Keratinocyte (primary cell): ENCODE data around the gene SNAP29. TPM values are rescaled to one million over a fixed set of nuclear protein-coding genes. Genes with fewer than 3 reads are reported as not detected.
A peak's percentile ranks its signal among the peaks of the same experiment; 100 is the strongest.

Experiments used
- DNase-seq: peaks from one replicate; pipeline ENCODE4 v3.0.0-alpha.2; 2011; ENCODE audit warnings: low read depth, missing footprints, low spot score
- FAIRE-seq: peaks from 2 replicates; lab custom pipeline; 2011; peaks lifted over from hg19 to GRCh38; lab: Jason Lieb, UNC
- H2AFZ ChIP-seq: 2 replicates; pipeline ENCODE4 v1.6.0; 2012; ENCODE audit warnings: low read length, control low read depth, inconsistent platforms; ENCODE audit not compliant: control insufficient read depth
- H3K27ac ChIP-seq: 2 replicates; pipeline ENCODE4 v1.5.1; 2011; ENCODE audit warnings: low read length; ENCODE audit not compliant: control insufficient read depth, insufficient read depth
- H3K27me3 ChIP-seq: 3 replicates; pipeline ENCODE4 v1.6.0; 2011; ENCODE audit warnings: low read length; ENCODE audit not compliant: control insufficient read depth, insufficient read depth; ENCODE audit errors: extremely low read depth
- H3K36me3 ChIP-seq, 2 experiments: 2 replicates in 1 of 2; 3 replicates in 1 of 2; pipeline ENCODE4 v1.5.1; 2011; ENCODE audit warnings: low read length in 2 of 2, mild to moderate bottlenecking in 1 of 2; ENCODE audit not compliant: control insufficient read depth in 2 of 2, insufficient read depth in 2 of 2; ENCODE audit errors: extremely low read depth in 1 of 2
- H3K4me1 ChIP-seq: 3 replicates; pipeline ENCODE4 v1.5.1; 2011; ENCODE audit warnings: low read length; ENCODE audit not compliant: control insufficient read depth, insufficient read depth; ENCODE audit errors: extremely low read depth
- H3K4me2 ChIP-seq: 3 replicates; pipeline ENCODE4 v1.6.0; 2011; ENCODE audit warnings: low read depth, low read length; ENCODE audit not compliant: control insufficient read depth, insufficient read depth; ENCODE audit errors: extremely low read depth
- H3K4me3 ChIP-seq, 3 experiments: fragments of 200-600 bp in 1 of 3; sonication (generic) in 1 of 3; 2 replicates in 2 of 3; 3 replicates in 1 of 3; pipeline ENCODE4 v1.5.1; 2011 to 2016; ENCODE audit warnings: low read length in 3 of 3, mild to moderate bottlenecking in 3 of 3, control low read depth in 2 of 3, inconsistent platforms in 1 of 3, low read depth in 1 of 3, mixed read lengths in 1 of 3, mixed run types in 1 of 3, moderate library complexity in 1 of 3; ENCODE audit not compliant: control insufficient read depth in 2 of 3, insufficient read depth in 2 of 3; ENCODE audit errors: extremely low read depth in 1 of 3
- H3K79me2 ChIP-seq: 2 replicates; pipeline ENCODE4 v1.6.0; 2012; ENCODE audit warnings: low read length; ENCODE audit not compliant: control insufficient read depth, insufficient read depth
- H3K9ac ChIP-seq: 3 replicates; pipeline ENCODE4 v1.6.0; 2011; ENCODE audit warnings: low read length; ENCODE audit not compliant: control insufficient read depth, insufficient read depth; ENCODE audit errors: extremely low read depth
- H3K9me1 ChIP-seq: 3 replicates; pipeline ENCODE4 v1.6.0; 2011; ENCODE audit warnings: low read length; ENCODE audit not compliant: control insufficient read depth, insufficient read depth; ENCODE audit errors: extremely low read depth
- H3K9me3 ChIP-seq: 2 replicates; pipeline ENCODE4 v1.5.1; 2012; ENCODE audit warnings: low read depth, low read length; ENCODE audit not compliant: control insufficient read depth
- H4K20me1 ChIP-seq: 3 replicates; pipeline ENCODE4 v1.6.0; 2011; ENCODE audit warnings: low read length; ENCODE audit not compliant: control insufficient read depth, insufficient read depth; ENCODE audit errors: extremely low read depth
- CTCF ChIP-seq, 3 experiments: IDR thresholded peaks in 1 of 3; conservative IDR thresholded peaks in 1 of 3; optimal IDR thresholded peaks in 1 of 3; 2 replicates in 2 of 3; 3 replicates in 1 of 3; pipeline versions ENCODE3 to v1.5.1; 2011; ENCODE audit warnings: low read length in 3 of 3, mild to moderate bottlenecking in 3 of 3, moderate library complexity in 2 of 3, control low read depth in 1 of 3, inconsistent platforms in 1 of 3; ENCODE audit not compliant: insufficient read depth in 2 of 3; ENCODE audit errors: extremely low read depth in 1 of 3
- EZH2 ChIP-seq: IDR thresholded peaks from one replicate; pipeline ENCODE4 v1.6.1; 2012; ENCODE audit warnings: inconsistent platforms, mild to moderate bottlenecking, low read length, moderate library complexity
- dilution Hi-C: fragments of 300-500 bp; cut with MboI; formaldehyde crosslinking; loops from one replicate; pipeline ENCODE4 v1.7.0; 2020; ENCODE audit warnings: low sequenced_read_pairs; ENCODE audit not compliant: extremely low pct_ligation_motif_present
- polyA plus RNA-seq, 5 experiments: library from polyadenylated mRNA; depleted of rRNA in 3 of 5; stranded (reverse) in 3 of 5; stranded (forward) in 1 of 5; unstranded in 1 of 5; fragments of >200 nt; gene quantifications; 1 replicate in 1 of 5; 2 replicates in 3 of 5; 3 replicates in 1 of 5; pipeline versions ENCODE4 v1.2.1 to v1.2.3, GENCODE V29; 2011 to 2012; ENCODE audit warnings: missing spikeins in 2 of 5, low read depth in 1 of 5, low replicate concordance in 1 of 5

The SNAP29 gene
- polyA plus RNA-seq, 1 donor (not counting 4 experiments of a cell fraction or from before 2014, with no cell fraction given), result 36.5 TPM

DNA sequence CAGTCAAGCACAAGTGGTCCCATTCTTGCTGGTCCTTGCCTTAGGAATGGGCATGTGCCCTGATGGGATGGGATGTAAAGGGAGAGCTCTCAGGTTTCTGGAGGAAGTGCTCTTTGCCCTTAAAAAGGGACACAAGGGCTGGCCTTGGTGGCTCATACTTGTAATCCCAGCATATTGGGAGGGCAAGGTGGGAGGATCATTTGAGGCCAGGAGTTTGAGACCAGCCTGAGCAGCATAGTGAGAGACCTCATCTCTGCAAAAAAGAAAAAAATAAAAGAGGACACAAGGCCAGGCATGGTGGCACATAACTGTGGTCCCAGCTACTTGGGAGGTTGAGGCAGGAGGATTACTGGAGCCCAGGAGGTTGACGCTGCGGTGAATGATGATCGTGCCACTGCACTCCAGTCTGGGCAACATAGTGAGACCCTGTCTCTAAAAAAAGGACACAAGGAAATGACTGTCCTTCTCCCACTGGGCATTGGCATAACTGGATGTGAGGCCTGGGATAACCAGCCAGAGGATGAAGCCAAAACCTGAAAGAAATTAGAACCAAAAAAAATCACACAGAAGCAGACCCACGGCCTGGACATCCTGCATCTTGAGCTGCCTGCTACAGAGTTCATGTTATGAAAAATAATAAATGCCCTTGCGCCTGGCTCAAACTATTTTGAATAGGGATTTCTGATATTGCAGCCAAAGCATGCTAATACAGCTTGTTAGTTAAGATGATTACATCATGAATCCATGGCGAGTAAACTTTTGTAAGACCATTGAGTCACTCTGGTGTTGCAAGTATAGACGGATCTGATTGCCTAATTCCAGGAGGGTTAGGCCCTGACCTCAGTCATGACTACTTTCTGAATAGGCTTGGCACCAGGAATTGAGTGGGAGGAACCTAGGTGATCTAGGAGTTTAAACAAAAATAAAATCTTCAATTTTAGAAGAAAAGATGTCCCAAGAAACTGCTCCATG is 45.5 kb downstream of the SNAP29 start:
- Histone ChIP-seq H3K9me3 (no peaks in the 10 kb centered on the region), H3K27ac (peak overlapping the region; percentile 88), H3K9ac (peak overlapping the region; percentile 59), H3K27me3 (no peaks in the 10 kb centered on the region), H3K36me3 (no peaks in the 10 kb centered on the region), H3K4me1 (peaks cover 26% of the 10 kb centered on the region), H3K4me3 (peak overlapping the region in 2 of 3 experiments; percentile 5 to 41), H3K9me1 (no peaks in the 10 kb centered on the region), H3K4me2 (peak overlapping the region; percentile 72), H3K79me2 (no peaks in the 10 kb centered on the region), H2AFZ (peak overlapping the region; percentile 41), H4K20me1 (no peaks in the 10 kb centered on the region)
- peak; percentile 98 for FAIRE-seq
- dilution Hi-C loops, result no loop called here
- TF ChIP-seq CTCF (optimal IDR thresholded peaks at IDR 0.05 in 1 of 3, IDR thresholded peaks at IDR 0.05 in 1 of 3, conservative IDR thresholded peaks at IDR 0.05 in 1 of 3; ENCODE audit: extremely low read depth in 1 of 3, insufficient read depth in 2 of 3, low read length in 3 of 3), result no peak
- no peak for TF ChIP-seq EZH2
- peak; percentile 87 for DNase-seq

DNA sequence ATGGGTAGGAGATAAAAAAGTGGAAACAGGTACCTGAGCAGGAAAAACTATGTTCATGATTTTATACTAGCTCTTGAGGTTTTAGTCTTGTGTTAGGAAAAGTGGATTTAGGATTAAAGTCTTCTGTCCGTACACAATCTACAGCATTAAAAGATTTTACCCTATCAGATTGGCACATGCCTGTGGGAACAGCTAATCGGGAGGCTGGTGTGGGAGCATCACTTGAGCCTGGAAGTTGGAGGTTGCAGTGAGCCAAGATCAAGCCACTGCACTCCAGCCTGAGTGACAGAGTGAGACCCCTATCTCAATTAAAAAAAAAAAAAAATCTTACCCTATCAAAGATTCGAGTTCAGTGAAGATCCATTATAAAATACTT is 46.2 kb downstream of the SNAP29 start:
- Histone ChIP-seq H3K36me3 (no peaks in the 10 kb centered on the region), H2AFZ (peak overlapping the region; percentile 41), H4K20me1 (no peaks in the 10 kb centered on the region), H3K4me1 (peaks cover 26% of the 10 kb centered on the region), H3K4me3 (peak overlapping the region in 2 of 3 experiments; percentile 5 to 41), H3K9me3 (no peaks in the 10 kb centered on the region), H3K27me3 (no peaks in the 10 kb centered on the region), H3K4me2 (peak overlapping the region; percentile 72), H3K27ac (peak overlapping the region; percentile 88), H3K9me1 (no peaks in the 10 kb centered on the region), H3K79me2 (no peaks in the 10 kb centered on the region), H3K9ac (peak overlapping the region; percentile 59)
- FAIRE-seq, result no peak
- TF ChIP-seq CTCF (optimal IDR thresholded peaks at IDR 0.05 in 1 of 3, IDR thresholded peaks at IDR 0.05 in 1 of 3, conservative IDR thresholded peaks at IDR 0.05 in 1 of 3; ENCODE audit: extremely low read depth in 1 of 3, insufficient read depth in 2 of 3, low read length in 3 of 3) (no peak), EZH2 (no peak)
- no peak for DNase-seq
- dilution Hi-C loops, result no loop called here
